ENCODE measurements around the gene TINAGL1.
A peak's percentile ranks its signal among the peaks of the same experiment; 100 is the strongest.

Gene TINAGL1

DNA sequence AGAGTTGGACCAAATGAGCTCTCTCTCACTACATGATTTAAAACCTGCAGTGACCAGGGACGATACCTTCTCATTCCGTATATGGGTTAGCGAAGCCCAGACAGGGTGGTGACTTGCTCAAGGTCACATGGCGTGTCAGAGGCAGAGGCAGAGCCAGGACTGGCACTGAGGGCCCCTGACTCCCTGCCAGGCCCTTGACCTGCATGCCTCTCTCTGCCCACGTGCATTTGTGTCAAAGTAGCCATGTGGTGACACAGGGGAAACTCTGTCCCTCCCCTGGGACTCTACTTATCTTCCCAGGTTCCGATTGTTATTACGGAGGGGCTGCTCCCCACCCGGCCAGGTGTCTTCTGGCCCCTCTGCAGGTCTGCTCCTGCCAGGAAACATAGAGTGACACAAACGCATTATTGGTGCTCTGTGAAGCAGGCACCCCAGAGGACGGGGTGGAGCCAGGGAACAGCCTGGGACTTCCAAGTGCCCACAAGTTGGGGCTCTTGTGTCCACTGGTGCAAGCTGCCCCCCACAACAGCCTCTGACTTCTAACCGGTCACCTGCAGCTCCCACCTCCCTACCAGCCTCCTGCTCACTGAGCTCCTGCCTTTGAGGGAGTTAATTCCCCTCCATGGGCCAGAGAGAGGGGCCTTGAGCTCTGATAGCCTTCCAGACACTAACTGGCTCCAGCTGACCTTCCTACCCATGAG lies 7.3 kb upstream of the TINAGL1 start:
- no peak for DNase-seq (ENCODE audit: low read depth)

- no peak for DNase-seq (ENCODE audit: low read depth)
These were observed 6.6 kb upstream of the TINAGL1 start for GRCh38 chr1:31569596-31570173.

DNA sequence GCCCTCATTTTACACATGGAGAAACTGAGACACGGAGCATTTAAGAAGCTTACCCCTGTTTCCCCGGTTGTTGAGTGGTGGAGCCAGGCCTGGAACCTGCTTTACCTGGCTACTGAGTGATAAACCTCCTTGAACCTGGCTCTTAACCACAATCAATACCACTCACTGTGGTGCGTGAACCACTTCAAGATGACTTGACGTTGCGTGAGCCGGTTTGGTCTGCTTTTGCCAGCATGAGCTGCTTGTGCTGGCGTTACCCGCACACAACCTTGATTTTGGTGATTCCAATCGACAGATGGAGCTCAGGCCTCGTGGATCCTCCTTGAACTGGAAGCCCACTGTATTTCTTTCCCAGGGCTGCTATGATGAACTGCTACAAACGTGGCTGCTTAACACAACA lies 6.1 kb upstream of the TINAGL1 start:
- no peak for DNase-seq (ENCODE audit: low read depth)

DNA sequence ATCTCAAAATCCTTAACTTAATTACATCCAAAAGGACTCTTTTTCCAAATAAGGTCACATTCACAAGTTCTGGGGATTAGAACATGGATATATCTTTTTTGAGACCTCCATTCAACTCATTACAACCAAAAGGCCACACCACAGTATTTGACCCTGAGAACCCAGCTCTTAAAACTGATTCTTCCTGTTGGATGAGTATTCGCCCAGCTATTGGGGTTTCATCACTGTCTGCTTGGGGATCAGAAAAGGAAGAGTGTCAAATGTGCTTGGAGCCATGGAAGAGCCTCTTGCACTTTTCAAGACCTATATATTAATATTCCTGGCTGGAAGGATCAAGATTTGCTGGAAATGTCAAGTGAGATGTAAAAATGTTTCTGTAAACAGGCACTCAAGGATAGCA lies 5.4 kb upstream of the TINAGL1 start:
- no peak for DNase-seq (ENCODE audit: low read depth)

- DNase-seq (ENCODE audit: low read depth), result no peak
These were observed 4.7 kb upstream of the TINAGL1 start for GRCh38 chr1:31571340-31572295.

DNA sequence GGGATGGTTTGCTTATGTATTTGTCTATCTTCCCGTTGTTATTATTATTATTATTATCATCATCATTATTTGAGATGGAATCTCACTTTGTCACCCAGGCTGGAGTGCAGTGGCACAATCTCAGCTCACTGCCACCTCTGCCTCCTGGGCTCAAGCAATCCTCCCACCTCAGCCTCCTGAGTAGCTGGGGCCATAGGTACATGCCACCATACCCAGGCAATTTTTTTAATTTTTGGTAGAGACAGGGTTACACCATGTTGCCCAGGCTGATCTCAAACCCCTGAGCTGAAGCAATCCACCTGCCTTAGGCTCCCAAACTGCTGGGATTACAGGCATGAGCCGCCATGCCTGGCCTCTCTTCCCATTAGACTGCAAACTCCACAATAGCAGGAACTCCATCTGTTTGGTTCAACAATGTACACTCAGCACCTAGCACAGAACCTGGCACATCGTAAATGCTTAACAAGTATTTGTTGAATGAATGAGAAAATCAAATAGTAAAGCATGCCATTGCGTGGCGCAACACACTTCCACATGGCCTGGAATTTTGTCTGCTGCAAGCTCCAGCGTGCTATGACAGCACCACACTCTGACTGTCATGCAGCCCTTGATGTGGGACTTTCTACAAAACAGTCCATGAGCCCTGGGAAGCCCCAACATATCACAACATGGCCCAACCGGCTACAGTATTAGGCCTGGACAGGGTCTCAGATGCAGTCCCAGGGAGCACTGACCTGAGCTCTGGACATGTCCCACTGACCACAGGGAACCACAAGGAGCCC lies 3.8 kb upstream of the TINAGL1 start:
- DNase-seq (ENCODE audit: low read depth), result peak; percentile 53

GRCh38 chr1:31573261-31573660 lies 3.1 kb upstream of the TINAGL1 start:
- DNase-seq (ENCODE audit: low read depth), result no peak

- DNase-seq (ENCODE audit: low read depth), result no peak
These were observed 1.5 kb upstream of the TINAGL1 start for GRCh38 chr1:31574749-31575368.

DNA sequence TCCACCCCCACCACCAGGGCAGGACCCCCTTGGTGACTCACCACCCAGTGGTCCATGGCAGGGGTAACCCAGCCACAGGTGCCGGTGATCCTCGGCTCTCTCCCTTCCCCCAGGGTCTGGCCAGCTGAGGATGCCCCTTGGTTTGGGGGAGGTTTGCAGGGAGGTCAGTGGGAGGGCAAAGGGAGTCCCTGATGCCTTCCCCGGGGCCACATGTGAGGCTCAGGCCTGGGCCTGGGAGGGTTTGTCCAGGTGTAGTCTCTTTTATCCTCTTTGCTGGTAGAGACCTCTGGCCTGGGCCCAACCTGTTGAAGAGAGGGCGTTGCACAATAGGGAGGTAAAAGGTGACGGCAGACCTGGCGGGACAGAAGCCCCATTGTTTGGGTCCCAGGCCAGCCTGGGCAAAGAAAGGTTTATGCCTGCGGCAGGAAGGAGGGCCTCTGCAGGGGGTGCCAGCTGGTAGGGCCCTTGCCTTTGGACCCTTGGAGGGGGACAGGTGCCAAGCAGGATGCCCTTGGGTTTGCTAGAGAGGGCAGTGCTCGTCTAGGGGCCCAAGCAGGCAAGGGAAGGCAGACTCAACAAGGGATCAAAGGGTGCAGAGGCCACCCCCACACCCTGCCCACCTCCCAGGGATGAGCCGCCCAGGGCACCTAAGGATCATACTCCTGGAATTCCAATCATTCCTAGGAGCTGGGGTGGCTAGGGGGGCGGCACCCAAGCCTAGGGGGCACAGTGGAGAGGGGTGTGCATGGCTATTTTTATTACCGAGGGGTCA lies 760 bp upstream of the TINAGL1 start:
- DNase-seq (ENCODE audit: low read depth), result no peak

DNA sequence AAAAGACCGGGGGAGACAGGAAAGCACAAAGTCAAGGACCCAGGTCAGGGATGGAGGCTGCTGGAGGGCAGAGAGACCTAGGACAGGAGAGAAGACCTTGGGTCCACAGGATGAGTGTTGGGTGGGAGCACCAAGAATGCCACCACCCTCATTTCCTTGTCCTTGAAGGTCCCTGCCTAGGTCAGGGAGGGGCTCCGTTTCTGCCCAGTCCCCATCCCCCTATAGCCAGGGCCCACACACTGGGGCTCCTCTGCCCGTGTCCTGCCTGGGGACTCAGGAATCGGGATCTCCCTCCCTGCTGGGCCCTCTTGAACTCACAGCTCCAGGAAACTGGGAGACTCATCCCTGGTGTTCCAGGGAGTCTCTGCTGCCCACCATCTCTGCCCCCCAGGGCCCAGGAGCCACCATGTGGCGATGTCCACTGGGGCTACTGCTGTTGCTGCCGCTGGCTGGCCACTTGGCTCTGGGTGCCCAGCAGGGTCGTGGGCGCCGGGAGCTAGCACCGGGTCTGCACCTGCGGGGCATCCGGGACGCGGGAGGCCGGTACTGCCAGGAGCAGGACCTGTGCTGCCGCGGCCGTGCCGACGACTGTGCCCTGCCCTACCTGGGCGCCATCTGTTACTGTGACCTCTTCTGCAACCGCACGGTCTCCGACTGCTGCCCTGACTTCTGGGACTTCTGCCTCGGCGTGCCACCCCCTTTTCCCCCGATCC lies 584 bp downstream of the TINAGL1 start:
- no peak for DNase-seq (ENCODE audit: low read depth)

DNA sequence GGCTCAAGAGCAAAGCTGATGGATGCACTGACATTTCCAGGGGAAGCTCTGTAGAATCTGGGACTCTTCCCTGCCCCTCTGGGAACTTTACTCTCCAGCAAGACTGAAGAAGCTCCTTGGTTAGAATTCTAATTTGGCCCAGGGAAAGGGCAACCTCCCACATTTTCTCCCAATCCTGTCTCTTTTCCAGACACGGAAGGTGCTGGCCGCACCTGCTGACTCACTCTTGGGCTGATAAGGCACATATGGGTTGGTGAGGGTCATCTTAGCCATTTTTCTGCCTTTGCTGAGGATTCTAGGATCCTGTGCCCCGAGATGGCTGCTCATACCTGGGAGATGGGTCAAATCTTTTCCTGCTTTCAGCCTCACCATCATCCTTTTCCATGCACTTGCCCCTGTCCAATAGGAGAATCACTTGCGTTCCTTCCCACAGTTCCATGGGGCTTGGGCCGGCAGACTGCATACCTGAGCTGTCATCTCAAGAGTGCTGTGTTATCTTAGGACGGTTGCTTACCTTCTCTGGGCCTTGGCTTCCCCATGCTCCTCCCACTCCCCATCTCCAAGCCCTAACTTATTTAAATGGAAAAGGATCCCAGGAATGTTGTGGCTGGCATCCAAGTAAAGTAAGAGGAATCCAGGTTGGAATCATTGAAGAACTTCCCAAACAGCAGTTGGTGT lies 1.3 kb downstream of the TINAGL1 start:
- no peak for DNase-seq (ENCODE audit: low read depth)

- no peak for DNase-seq (ENCODE audit: low read depth)
These were observed 3.1 kb downstream of the TINAGL1 start for GRCh38 chr1:31579374-31579773.

GRCh38 chr1:31580513-31580870 lies 4.2 kb downstream of the TINAGL1 start:
- DNase-seq (ENCODE audit: low read depth), result no peak

GRCh38 chr1:31580891-31581603 lies 4.7 kb downstream of the TINAGL1 start:
- DNase-seq (ENCODE audit: low read depth), result no peak

DNA sequence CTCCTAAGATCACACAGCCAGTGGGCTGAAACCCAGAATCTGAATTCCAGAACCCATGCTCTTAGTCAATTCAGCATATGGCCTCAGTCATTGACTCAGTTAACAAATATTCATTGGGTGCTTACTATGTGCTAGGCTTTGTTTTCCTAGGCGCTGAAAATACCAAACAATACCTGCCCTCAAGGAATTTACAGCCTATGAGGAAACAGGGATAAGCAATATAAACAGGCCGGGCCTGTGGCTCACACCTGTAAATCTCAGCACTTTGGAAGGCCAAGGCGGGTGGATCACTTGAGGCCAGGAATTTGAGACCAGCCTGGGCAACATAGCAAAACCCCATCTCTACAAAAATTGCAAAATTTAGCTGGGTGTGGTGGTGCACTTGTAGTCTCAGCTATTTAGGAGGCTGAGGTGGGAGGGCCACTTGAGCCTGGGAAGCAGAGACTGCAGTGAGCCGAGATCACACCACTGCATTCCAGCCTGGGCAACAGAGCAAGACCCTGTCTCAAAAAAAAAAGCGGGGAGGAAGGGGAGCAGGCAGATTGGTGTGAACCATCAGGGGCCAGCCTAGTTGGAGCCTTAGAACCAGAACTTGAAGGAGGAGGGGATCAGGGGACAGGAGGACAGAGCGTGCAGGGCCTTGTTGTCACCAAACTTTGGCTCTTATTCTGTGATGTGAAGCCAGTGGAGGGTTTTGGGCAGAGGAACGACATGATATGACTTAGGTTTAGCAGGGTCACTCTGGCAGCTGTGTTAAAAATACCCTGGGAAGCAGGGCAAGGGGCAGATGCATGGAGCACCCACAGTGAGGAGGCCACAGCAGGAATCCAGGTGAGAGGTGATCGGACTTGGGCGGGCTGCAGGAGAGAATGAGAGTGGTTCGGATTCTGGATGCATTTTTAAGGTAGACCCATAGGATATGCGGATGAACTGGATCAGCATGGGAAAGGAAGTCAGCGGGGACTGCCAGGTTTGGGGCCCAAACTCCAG lies 5.8 kb downstream of the TINAGL1 start:
- DNase-seq (ENCODE audit: low read depth), result no peak

DNA sequence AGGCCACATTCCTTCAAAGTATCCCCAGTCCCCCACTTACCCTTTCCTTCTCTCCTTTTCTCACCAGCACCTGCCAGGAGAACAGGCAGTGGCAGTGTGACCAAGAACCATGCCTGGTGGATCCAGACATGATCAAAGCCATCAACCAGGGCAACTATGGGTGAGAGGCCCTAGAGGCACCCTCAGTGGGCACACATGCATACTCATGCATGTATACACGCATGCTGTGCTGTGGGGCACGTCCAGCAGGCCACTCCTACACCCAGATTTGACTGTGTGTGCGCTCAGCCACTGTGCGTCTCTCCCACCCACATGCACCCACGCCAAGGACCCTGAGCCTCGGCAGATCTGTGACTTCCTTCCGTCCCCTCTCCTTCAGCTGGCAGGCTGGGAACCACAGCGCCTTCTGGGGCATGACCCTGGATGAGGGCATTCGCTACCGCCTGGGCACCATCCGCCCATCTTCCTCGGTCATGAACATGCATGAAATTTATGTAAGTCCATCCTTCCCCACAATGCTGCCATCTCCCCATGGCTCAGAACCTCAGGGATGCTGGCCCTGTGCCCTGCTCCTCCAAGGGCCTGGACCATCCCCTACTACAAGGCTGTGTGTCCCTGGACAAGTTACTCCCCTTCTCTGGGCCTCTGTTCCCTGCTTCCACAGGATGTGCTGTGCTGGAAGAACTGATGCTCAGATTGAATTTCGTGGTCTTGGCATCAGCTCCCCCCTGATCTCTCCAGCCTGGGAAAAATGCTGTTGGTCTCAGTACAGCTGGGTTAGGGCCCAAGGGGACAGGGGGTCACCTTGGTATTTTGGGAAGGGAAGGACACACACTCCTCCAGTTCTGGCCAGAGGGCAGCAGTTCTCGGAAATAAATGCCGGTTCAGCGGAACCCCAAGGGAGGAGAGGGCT lies 7.0 kb downstream of the TINAGL1 start:
- DNase-seq (ENCODE audit: low read depth), result peak; percentile 27
